KMS-11 (cell line): ENCODE data around the gene DDN.

ENCODE experiments used
- H2AFZ ChIP-seq: fragments of 200-600 bp; sonication (generic); 2 replicates; pipeline ENCODE4 v1.6.1; 2016; ENCODE audit warnings: antibody characterized with exemption, mixed run types, low read depth
- H3K27ac ChIP-seq: fragments of 200-600 bp; sonication (generic); 2 replicates; pipeline ENCODE4 v1.6.1; 2016; ENCODE audit warnings: mild to moderate bottlenecking, mixed run types
- H3K27me3 ChIP-seq: fragments of 200-600 bp; sonication (generic); 2 replicates; pipeline ENCODE4 v1.6.1; 2017; ENCODE audit warnings: mild to moderate bottlenecking, low read depth, mixed run types, moderate library complexity; ENCODE audit not compliant: insufficient read depth
- H3K36me3 ChIP-seq: fragments of 200-600 bp; sonication (generic); 2 replicates; pipeline ENCODE4 v1.6.1; 2017; ENCODE audit warnings: mild to moderate bottlenecking, mixed run types; ENCODE audit not compliant: insufficient read depth
- H3K4me1 ChIP-seq: fragments of 200-600 bp; sonication (generic); 2 replicates; pipeline ENCODE4 v1.6.1; 2016; ENCODE audit warnings: mild to moderate bottlenecking, low read depth, mixed run types; ENCODE audit not compliant: poor library complexity, severe bottlenecking
- H3K4me2 ChIP-seq: fragments of 200-600 bp; sonication (generic); 2 replicates; pipeline ENCODE4 v1.7.0; 2016; ENCODE audit warnings: mild to moderate bottlenecking, mixed run types
- H3K4me3 ChIP-seq: fragments of 200-600 bp; sonication (generic); IDR thresholded peaks from 2 replicates; pipeline ENCODE4 v1.6.1; 2017; ENCODE audit warnings: low read depth, low read length, mixed read lengths; ENCODE audit not compliant: insufficient read depth
- H3K79me2 ChIP-seq: fragments of 200-600 bp; sonication (generic); 2 replicates; pipeline ENCODE4 v1.6.1; 2016; ENCODE audit warnings: low read depth, mixed run types; ENCODE audit not compliant: insufficient read depth
- H3K9ac ChIP-seq: fragments of 200-600 bp; sonication (generic); 2 replicates; pipeline ENCODE4 v1.6.1; 2016; ENCODE audit warnings: mild to moderate bottlenecking, mixed run types
- H4K20me1 ChIP-seq: fragments of 200-600 bp; sonication (generic); 2 replicates; pipeline ENCODE4 v1.6.1; 2016; ENCODE audit warnings: mild to moderate bottlenecking, mixed run types; ENCODE audit not compliant: insufficient read depth
- TF ChIP-seq, protein P1 (sequence below): fragments of 200-600 bp; sonication (generic); conservative IDR thresholded peaks from 2 replicates; pipeline ENCODE4 v1.6.1; 2017; ENCODE audit warnings: low read depth, mild to moderate bottlenecking, antibody characterized with exemption, low read length, moderate library complexity, mixed read lengths

DDN gene

DNA sequence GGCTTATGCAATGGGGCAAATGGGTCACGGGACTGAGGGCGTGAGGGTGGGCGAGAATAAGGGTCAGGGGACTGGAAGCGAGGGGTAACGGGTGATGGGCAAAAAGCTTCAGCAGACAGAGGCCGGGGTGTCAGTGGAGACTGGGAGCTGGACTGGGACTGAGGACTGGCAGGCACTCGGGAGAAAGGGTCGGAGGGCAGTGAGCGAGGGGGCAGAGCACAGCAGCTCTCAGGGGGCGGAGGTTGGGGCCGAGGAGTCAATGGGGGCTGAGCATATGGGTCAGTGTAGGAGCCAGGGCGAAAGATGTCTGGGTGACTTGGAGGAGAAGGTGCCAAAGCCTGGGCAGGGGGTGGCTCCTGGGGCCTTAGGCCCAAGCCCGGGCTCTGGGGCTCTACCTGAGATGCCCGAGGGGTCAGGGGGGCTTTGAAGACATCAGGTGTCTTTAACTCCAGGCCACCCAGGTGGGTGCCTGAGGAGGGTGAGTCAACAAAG lies 41.2 kb upstream of the DDN start:
- H3K27ac ChIP-seq, result no peak overlapping the region
- H2AFZ ChIP-seq, result no peak overlapping the region
- H3K27me3 ChIP-seq, result no peaks in the 10 kb centered on the region
- no peaks in the 10 kb centered on the region for H4K20me1 ChIP-seq
- no peak overlapping the region for H3K4me3 ChIP-seq
- H3K79me2 ChIP-seq, result no peaks in the 10 kb centered on the region
- no peaks in the 10 kb centered on the region for H3K4me1 ChIP-seq
- H3K4me2 ChIP-seq, result no peak overlapping the region
- H3K9ac ChIP-seq, result no peak overlapping the region
- peaks cover 21% of the 10 kb centered on the region; the same call in 1 of the 2 replicates for H3K36me3 ChIP-seq
- TF ChIP-seq, protein P1, sequence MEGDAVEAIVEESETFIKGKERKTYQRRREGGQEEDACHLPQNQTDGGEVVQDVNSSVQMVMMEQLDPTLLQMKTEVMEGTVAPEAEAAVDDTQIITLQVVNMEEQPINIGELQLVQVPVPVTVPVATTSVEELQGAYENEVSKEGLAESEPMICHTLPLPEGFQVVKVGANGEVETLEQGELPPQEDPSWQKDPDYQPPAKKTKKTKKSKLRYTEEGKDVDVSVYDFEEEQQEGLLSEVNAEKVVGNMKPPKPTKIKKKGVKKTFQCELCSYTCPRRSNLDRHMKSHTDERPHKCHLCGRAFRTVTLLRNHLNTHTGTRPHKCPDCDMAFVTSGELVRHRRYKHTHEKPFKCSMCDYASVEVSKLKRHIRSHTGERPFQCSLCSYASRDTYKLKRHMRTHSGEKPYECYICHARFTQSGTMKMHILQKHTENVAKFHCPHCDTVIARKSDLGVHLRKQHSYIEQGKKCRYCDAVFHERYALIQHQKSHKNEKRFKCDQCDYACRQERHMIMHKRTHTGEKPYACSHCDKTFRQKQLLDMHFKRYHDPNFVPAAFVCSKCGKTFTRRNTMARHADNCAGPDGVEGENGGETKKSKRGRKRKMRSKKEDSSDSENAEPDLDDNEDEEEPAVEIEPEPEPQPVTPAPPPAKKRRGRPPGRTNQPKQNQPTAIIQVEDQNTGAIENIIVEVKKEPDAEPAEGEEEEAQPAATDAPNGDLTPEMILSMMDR, result no peak

DNA sequence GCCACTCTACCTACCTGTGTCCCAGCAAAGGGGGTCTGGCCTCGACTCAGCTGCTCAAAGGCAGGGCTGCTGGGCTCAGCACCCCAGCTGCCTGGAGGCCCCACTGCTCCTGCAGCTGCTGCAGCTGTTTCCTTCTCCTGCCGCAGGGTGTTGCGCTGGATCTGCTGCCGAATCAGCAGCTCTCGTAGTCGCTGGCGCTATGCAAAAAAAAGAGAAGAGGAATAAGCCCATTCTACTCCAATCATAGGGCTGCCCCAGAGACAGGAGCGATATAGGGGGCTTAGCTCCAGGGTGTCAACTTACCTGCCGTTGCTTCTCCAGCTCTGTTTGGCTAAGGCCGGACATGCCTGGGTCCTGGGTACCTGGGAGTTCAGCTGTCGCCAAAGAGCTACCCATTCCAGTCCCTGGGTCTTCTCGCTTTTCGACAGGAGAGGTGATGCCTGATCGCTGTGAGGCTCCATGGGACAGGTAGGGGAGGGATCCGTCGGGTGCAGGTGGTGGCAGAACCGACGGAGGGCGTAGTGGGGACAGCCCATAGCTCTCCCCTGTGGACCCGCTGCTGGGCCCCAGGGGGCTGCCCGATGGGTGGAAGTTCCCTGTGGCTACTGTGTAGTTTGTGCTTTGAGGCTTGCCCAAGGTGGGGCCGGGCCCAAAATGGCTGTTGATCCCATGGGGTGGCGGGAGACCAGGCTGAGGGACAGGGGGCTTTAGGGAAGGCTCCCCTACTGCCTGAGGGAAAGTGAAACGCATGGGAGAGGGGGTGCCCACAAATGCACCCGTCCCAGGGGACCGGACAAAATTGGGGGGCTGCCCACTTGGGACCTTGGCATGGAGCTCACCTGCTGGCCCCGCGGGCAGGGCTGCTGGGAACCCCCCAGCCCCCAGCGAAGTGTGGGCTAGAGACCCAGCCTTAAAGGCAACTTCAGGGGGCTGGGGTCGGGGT lies 40.5 kb upstream of the DDN start:
- Histone ChIP-seq H3K79me2 (no peaks in the 10 kb centered on the region), H3K9ac (no peak overlapping the region), H3K4me2 (no peak overlapping the region), H3K27me3 (no peaks in the 10 kb centered on the region), H3K4me1 (no peaks in the 10 kb centered on the region), H3K36me3 (peaks cover 21% of the 10 kb centered on the region; the same call in 1 of the 2 replicates), H2AFZ (no peak overlapping the region), H4K20me1 (no peaks in the 10 kb centered on the region), H3K4me3 (no peak overlapping the region), H3K27ac (no peak overlapping the region)
- TF ChIP-seq, protein P1, result no peak

DNA sequence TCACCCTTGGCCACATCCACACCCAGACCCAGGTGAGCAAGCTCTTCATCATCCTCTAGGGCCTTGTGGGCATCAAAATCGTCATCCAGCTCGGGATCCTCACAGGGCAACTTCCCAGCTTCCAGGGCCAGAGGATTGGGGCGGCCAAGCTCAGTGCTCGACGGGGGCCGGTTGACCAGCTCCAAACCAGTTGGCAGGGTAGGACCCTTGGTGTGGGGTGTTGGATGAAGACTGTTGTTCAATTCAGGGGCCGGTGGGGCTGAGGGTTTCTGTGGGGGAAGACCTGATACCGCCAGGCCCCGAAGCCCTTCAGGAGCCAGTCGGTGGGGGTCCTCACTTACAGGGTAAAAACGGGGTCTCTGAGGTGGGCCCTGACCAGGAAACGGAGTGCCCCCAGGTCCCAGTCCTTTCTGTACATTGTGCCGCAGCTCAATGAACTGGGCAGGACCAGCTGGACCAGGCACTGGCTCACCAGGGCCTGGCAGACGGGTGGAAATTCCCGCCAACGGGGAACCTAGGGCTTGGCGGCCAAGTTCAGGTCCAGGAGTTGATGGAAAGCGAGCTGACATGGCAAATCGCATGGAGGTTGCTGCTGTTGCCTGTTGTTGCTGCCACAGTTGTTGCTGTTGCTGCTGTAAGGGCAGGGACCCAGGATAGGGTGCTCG lies 39.2 kb upstream of the DDN start:
- Histone ChIP-seq H3K79me2 (no peaks in the 10 kb centered on the region), H2AFZ (no peak overlapping the region), H3K4me2 (no peak overlapping the region), H3K9ac (no peak overlapping the region), H3K36me3 (peaks cover 21% of the 10 kb centered on the region; the same call in 1 of the 2 replicates), H3K27ac (no peak overlapping the region), H3K27me3 (no peaks in the 10 kb centered on the region), H3K4me3 (no peak overlapping the region), H3K4me1 (no peaks in the 10 kb centered on the region), H4K20me1 (no peaks in the 10 kb centered on the region)
- TF ChIP-seq, protein P1, result no peak

DNA sequence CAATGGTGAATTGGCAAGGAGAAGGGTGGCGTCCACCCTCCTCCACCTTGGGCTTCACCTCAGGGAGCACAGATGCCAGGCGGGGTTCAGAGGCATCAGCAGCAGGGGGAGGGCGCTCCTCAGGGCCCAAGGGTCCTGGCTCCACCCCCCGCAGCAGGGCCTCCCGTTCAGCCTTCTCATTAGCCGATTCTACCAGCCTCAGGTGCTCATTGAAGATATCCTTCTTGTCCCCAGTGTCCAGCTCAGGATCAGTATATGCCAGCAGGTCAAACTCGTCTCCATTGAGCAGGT lies 38.7 kb upstream of the DDN start:
- Histone ChIP-seq H3K27me3 (no peaks in the 10 kb centered on the region), H3K36me3 (peaks cover 19% of the 10 kb centered on the region; the same call in 1 of the 2 replicates), H2AFZ (no peak overlapping the region), H3K27ac (no peak overlapping the region), H3K4me2 (no peak overlapping the region), H3K9ac (no peak overlapping the region), H3K4me3 (no peak overlapping the region), H4K20me1 (no peaks in the 10 kb centered on the region), H3K79me2 (no peaks in the 10 kb centered on the region), H3K4me1 (no peaks in the 10 kb centered on the region)
- TF ChIP-seq, protein P1, result no peak
